ENCODE measurements around the gene KIF6. TPM values are rescaled to one million over a fixed set of nuclear protein-coding genes. Genes with fewer than 3 reads are reported as not detected.

Gene KIF6
- total RNA-seq, 4 donors from 2014 or later, result 0.40 to 1.3 (median 0.80) TPM

DNA sequence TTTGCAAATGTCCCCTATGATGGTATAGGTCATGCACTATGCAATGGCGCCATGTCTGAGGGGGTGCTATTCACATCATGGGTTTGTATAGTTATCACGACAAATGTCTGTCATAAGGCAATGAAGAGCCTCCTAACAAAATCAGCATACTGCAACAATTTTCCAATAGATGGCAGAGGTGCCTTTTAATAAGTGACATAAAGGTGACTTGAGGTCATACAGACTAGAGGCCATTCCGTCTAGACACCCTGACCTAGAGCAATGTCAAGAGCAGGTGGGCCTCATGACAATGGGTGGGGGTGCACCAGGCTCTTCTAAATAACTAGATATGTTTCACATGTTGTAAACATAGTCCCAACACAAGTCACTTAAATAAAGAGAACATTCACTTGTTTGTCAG lies 107.7 kb downstream of the KIF6 start:
- no peak overlapping the region for H3K4me3 ChIP-seq (replicated peaks in 1 of 3)
- intact Hi-C loops (cut with DNase I), result no loop called here
- peaks cover 8 to 9% of the 10 kb centered on the region in 2 donors for H3K4me1 ChIP-seq
- 84 to 92% methylated on average over 3 of the region's 3 CpGs for WGBS, 2 donors
- no peak for TF ChIP-seq POLR2A (IDR thresholded peaks at IDR 0.05)
- TF ChIP-seq, protein P1, sequence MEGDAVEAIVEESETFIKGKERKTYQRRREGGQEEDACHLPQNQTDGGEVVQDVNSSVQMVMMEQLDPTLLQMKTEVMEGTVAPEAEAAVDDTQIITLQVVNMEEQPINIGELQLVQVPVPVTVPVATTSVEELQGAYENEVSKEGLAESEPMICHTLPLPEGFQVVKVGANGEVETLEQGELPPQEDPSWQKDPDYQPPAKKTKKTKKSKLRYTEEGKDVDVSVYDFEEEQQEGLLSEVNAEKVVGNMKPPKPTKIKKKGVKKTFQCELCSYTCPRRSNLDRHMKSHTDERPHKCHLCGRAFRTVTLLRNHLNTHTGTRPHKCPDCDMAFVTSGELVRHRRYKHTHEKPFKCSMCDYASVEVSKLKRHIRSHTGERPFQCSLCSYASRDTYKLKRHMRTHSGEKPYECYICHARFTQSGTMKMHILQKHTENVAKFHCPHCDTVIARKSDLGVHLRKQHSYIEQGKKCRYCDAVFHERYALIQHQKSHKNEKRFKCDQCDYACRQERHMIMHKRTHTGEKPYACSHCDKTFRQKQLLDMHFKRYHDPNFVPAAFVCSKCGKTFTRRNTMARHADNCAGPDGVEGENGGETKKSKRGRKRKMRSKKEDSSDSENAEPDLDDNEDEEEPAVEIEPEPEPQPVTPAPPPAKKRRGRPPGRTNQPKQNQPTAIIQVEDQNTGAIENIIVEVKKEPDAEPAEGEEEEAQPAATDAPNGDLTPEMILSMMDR (IDR thresholded peaks at IDR 0.05), result no peak
- H3K9me3 ChIP-seq, result no peaks in the 10 kb centered on the region
- DNase-seq, result no peak
- no peak overlapping the region for H3K27ac ChIP-seq
- no peaks in the 10 kb centered on the region for H3K36me3 ChIP-seq
- no peaks in the 10 kb centered on the region for H3K27me3 ChIP-seq

DNA sequence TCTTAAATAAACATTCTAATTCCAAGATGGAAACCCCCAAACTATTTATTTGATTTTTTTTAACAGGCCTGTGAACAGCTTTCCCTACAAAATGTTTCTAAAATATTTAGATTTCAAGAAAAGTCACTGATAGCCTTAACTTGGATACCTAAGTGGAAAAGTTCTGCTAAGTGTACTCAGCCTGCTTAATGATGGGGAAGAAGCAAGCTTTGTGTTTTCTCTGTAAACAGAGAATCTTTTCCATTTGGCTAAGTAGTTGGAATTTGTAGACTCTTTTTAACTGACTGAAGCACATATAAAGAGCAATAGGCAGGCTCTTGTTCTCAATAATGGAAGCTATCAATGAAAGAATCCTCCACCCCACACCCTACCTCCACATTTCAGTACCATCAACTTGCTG lies 108.2 kb downstream of the KIF6 start:
- TF ChIP-seq, protein P1 (IDR thresholded peaks at IDR 0.05), result no peak
- TF ChIP-seq POLR2A (IDR thresholded peaks at IDR 0.05), result no peak
- Histone ChIP-seq H3K27me3 (no peaks in the 10 kb centered on the region), H3K27ac (no peak overlapping the region), H3K4me1 (peaks cover 8 to 9% of the 10 kb centered on the region in 2 donors), H3K9me3 (no peaks in the 10 kb centered on the region), H3K36me3 (no peaks in the 10 kb centered on the region), H3K4me3 (replicated peaks in 1 of 3) (no peak overlapping the region)
- intact Hi-C loops (cut with DNase I), result no loop called here
- no peak for DNase-seq

DNA sequence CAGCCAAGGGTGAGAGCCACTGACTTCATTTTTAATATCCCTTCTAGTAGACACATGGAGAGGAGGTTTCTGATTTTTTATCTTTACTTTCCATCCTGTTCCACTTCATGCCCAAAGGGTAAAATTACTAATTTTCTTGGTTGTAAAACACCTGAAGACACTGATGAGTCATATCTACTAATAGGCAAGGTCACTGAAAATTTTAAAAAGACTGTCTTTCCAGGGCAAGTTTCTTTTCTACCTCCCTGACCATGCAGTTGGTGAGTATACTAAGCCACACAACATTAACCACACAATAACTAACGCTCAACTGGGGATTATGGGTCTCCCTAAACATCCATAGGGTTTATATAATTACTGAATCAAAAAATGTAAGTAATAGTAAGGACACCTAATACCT lies 109.6 kb downstream of the KIF6 start:
- TF ChIP-seq, protein P1 (IDR thresholded peaks at IDR 0.05), result no peak
- TF ChIP-seq POLR2A (IDR thresholded peaks at IDR 0.05), result no peak
- Histone ChIP-seq H3K36me3 (no peaks in the 10 kb centered on the region), H3K4me3 (replicated peaks in 1 of 3) (no peak overlapping the region), H3K4me1 (peaks cover 9% of the 10 kb centered on the region in 2 donors), H3K27ac (no peak overlapping the region), H3K27me3 (no peaks in the 10 kb centered on the region), H3K9me3 (no peaks in the 10 kb centered on the region)
- WGBS, 2 donors, result 76 to 80% methylated on average over 1 of the region's 1 CpG
- intact Hi-C loops (cut with DNase I), result no loop called here
- no peak for DNase-seq

DNA sequence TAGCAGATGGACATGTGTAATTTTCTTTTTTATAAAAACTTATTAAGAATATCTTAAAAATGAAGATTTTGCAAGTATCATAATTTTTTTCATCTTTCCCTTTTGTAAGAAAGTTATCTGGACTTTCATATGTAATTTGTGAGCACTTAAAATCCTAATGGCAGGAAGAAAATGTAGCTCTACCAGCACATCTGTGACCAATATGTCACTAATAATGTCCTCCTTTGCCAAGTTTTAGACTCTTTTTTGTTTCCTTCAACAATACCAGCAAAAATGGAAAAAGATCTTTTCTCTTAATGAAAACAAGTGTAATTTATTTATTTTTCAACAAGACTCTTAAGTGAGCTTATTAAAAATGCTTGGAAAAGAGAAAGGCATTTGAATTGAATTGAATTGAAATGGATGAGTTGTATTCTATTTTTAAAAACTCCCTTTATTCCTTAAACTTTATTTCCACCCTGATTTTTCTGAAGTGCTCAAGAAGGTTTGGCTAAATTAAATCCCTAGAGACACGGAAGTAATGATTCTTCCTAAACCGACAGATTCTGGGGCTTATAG lies 110.7 kb downstream of the KIF6 start:
- H3K27ac ChIP-seq, result no peak overlapping the region
- no peaks in the 10 kb centered on the region for H3K36me3 ChIP-seq
- 89 to 91% methylated on average over 2 of the region's 2 CpGs for WGBS, 2 donors
- no peak overlapping the region for H3K4me3 ChIP-seq (replicated peaks in 1 of 3)
- H3K4me1 ChIP-seq, result peaks cover 15% of the 10 kb centered on the region in 2 donors
- intact Hi-C loops (cut with DNase I), result no loop called here
- H3K9me3 ChIP-seq, result no peaks in the 10 kb centered on the region
- H3K27me3 ChIP-seq, result no peaks in the 10 kb centered on the region
- DNase-seq, result no peak
- TF ChIP-seq POLR2A (IDR thresholded peaks at IDR 0.05), result no peak
- TF ChIP-seq, protein P1 (IDR thresholded peaks at IDR 0.05), result no peak

DNA sequence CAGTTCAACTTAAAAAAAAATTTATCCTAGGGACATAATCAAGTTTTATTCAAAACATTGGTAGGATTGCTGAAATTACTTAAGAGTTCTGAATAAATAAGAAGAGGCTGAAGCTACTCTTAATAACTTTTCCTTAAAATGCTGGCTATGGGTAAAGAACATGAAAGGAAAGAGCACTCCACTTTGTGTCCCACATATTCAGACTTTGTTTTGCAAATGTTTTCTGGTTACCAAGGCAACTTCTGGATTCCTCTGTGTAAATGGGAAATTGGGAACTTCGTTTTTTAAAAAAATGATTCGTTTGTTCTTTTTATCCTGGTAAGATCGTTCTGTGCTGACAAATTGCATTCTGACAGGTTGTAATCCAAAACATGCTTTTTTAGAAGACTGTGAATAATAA lies 115.0 kb downstream of the KIF6 start:
- Histone ChIP-seq H3K4me1 (peaks cover 5 to 7% of the 10 kb centered on the region in 2 donors), H3K4me3 (replicated peaks in 1 of 3) (no peak overlapping the region), H3K27me3 (no peaks in the 10 kb centered on the region), H3K9me3 (no peaks in the 10 kb centered on the region), H3K36me3 (no peaks in the 10 kb centered on the region), H3K27ac (peak overlapping the region in 1 of 3 donors; percentile 6)
- no peak for DNase-seq
- TF ChIP-seq POLR2A (IDR thresholded peaks at IDR 0.05), result no peak
- TF ChIP-seq, protein P1 (IDR thresholded peaks at IDR 0.05), result no peak
- 5 to 6% methylated on average over 3 of the region's 3 CpGs for WGBS, 2 donors
- intact Hi-C loops (cut with DNase I), result no loop called here
